Vagina (tissue), 2 donors: ENCODE measurements around the gene SNAP29.
"Not testable (repeated sequence)": the region's sequence is repeated elsewhere in the genome, so short reads cannot be mapped to it uniquely, and the experiment has no call there.

Experiments used
- POLR2A ChIP-seq, 2 donors: fragments of 450-650 bp; IDR thresholded peaks; one replicate each; pipeline ENCODE4 v1.6.1; 2017; ENCODE audit warnings: antibody characterized with exemption in 2 of 2, mild to moderate bottlenecking in 2 of 2, moderate library complexity in 2 of 2
- TF ChIP-seq, protein P1 (sequence below), 3 experiments: fragments of 450-650 bp in 2 of 3; fragments of 200-600 bp in 1 of 3; sonication (generic) in 1 of 3; IDR thresholded peaks; one replicate each; pipeline ENCODE4 v1.5.1; 2017 to 2019; ENCODE audit warnings: antibody characterized with exemption in 3 of 3, mild to moderate bottlenecking in 2 of 3, moderate library complexity in 2 of 3

DNA sequence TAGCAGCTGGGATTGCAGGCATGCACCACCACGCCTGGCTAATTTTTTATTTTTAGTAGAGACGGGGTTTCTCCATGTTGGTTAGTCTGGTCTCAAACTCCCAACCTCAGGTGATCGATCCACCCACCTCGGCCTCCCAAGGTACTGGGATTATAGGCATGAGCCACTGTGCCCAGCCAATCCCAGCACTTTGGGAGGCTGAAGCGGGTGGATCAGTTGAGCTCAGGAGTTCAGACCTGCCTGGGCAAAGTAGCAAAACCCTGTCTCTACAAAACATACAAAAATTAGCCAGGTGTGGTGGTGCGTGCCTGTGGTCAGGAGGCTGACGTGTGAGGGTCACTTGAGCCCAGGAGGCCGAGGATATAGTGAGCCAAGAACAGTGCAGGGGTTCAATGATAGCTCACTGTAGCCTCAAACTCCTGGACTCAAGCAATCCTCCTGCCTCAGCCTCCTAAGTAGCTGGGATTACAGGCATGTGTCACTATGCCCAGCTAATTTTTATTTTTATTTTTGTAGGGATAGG, 37.0 kb upstream of the SNAP29 start:
- TF ChIP-seq, protein P1, sequence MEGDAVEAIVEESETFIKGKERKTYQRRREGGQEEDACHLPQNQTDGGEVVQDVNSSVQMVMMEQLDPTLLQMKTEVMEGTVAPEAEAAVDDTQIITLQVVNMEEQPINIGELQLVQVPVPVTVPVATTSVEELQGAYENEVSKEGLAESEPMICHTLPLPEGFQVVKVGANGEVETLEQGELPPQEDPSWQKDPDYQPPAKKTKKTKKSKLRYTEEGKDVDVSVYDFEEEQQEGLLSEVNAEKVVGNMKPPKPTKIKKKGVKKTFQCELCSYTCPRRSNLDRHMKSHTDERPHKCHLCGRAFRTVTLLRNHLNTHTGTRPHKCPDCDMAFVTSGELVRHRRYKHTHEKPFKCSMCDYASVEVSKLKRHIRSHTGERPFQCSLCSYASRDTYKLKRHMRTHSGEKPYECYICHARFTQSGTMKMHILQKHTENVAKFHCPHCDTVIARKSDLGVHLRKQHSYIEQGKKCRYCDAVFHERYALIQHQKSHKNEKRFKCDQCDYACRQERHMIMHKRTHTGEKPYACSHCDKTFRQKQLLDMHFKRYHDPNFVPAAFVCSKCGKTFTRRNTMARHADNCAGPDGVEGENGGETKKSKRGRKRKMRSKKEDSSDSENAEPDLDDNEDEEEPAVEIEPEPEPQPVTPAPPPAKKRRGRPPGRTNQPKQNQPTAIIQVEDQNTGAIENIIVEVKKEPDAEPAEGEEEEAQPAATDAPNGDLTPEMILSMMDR (IDR thresholded peaks at IDR 0.05) = not testable (repeated sequence)
- not testable (repeated sequence) for TF ChIP-seq POLR2A (IDR thresholded peaks at IDR 0.05)
